ENCODE data around the gene STING1. TPM values are rescaled to one million over a fixed set of nuclear protein-coding genes. Genes with fewer than 3 reads are reported as not detected.

STING1 gene
- polyA plus RNA-seq, 2 donors = 18.5 to 28.3 TPM

Other genes starting within 250 kb of the STING1 start
- 10 to 100 TPM; 54.3 to 77.2 TPM for gene MATR3, start 189.0 kb downstream of the STING1 start, polyA plus RNA-seq
- 10 to 100 TPM; 37.4 to 53.6 TPM for gene PAIP2, start 140.9 kb downstream of the STING1 start, polyA plus RNA-seq
- under 1 TPM; 0.01 to 0.12 TPM for gene SLC23A1, start 99.5 kb downstream of the STING1 start, polyA plus RNA-seq
- gene MZB1, start 92.8 kb downstream of the STING1 start, polyA plus RNA-seq = under 1 TPM; 0.47 to 0.67 TPM
- under 1 TPM; 0.41 to 0.48 TPM for gene PROB1, start 87.7 kb downstream of the STING1 start, polyA plus RNA-seq
- 1 to 10 TPM; 5.9 to 6.0 TPM for gene SPATA24, start 78.7 kb downstream of the STING1 start, polyA plus RNA-seq
- gene DNAJC18, start 43.2 kb downstream of the STING1 start, polyA plus RNA-seq = 1 to 10 TPM; 2.2 to 2.4 TPM
- gene ECSCR, start 20.0 kb downstream of the STING1 start, polyA plus RNA-seq = 10 to 100 TPM in 1 of 2 donors, 1 to 10 TPM in 1; 3.1 to 11.4 TPM
- gene SMIM33, start 11.8 kb downstream of the STING1 start, polyA plus RNA-seq = under 1 TPM in 1 of 2 donors, not detected in 1; 0.02 TPM
- 10 to 100 TPM; 43.4 to 76.9 TPM for gene UBE2D2, start 78.6 kb upstream of the STING1 start, polyA plus RNA-seq
- 10 to 100 TPM; 21.9 to 27.8 TPM for gene CXXC5, start 165.6 kb upstream of the STING1 start, polyA plus RNA-seq

Measured in esophagus (tissue), 2 donors.